Measurements from ENCODE around the gene IFIT3.

DNA sequence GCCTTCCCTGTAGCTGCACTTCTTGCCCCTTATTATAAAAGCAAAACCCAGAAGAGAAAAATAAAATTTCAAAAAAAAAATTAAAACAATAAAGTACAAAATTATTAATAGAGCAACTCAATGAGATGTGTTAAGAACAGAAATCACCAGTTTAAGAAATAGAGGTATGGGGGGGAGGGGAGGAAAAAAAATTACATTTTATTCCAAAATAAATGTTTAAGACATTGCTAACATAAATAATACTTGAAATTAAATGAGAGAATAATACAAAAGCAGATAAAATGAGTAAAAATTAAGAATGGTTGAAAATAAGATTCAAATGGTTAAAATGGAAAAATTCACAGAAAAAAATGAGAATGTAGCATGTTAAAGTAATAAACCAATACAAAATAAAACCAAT is 22.9 kb upstream of the IFIT3 start:
- TF ChIP-seq, protein P1, sequence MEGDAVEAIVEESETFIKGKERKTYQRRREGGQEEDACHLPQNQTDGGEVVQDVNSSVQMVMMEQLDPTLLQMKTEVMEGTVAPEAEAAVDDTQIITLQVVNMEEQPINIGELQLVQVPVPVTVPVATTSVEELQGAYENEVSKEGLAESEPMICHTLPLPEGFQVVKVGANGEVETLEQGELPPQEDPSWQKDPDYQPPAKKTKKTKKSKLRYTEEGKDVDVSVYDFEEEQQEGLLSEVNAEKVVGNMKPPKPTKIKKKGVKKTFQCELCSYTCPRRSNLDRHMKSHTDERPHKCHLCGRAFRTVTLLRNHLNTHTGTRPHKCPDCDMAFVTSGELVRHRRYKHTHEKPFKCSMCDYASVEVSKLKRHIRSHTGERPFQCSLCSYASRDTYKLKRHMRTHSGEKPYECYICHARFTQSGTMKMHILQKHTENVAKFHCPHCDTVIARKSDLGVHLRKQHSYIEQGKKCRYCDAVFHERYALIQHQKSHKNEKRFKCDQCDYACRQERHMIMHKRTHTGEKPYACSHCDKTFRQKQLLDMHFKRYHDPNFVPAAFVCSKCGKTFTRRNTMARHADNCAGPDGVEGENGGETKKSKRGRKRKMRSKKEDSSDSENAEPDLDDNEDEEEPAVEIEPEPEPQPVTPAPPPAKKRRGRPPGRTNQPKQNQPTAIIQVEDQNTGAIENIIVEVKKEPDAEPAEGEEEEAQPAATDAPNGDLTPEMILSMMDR (conservative IDR thresholded peaks at IDR 0.05) = no peak
- no peak for TF ChIP-seq EZH2 (IDR thresholded peaks at IDR 0.05; ENCODE audit: low read depth)
